HepG2 (cell line): ENCODE results near the gene VCAM1. TPM values are rescaled to one million over a fixed set of nuclear protein-coding genes. Genes with fewer than 3 reads are reported as not detected.

Source experiments
- ATAC-seq: fragments of 200-7000 bp; cut with Tn5 transposase; 3 replicates; pipeline ENCODE4 v1.9.1; 2020; ENCODE audit warnings: mild to moderate bottlenecking, moderate library complexity
- BruUV-seq: library from RNA; stranded (reverse); fragments of 400-500 nt; replicated peaks from 2 replicates; lab custom pipeline; 2021; lab: Mats Ljungman, UMichigan
- CTCF ChIA-PET: fragments of 300-600 bp; formaldehyde crosslinking; extraction: SDS; loops from one replicate; lab custom pipeline; 2021; ENCODE audit warnings: low total read pairs, inconsistent platforms, low intra/inter-chr PET ratio; lab: Yijun Ruan, JAX
- POLR2A ChIA-PET: fragments of 350-600 bp; sonication (Branson Sonifier 250); formaldehyde crosslinking; loops from one replicate; lab custom pipeline; 2020; ENCODE audit warnings: antibody characterized with exemption, inconsistent platforms; lab: Yijun Ruan, JAX
- DNase-seq: peaks from one replicate; pipeline ENCODE4 v3.0.0-alpha.2; 2015; ENCODE audit warnings: low spot score
- FAIRE-seq: peaks from 3 replicates; lab custom pipeline; 2011; peaks lifted over from hg19 to GRCh38; lab: Jason Lieb, UNC
- H2AFZ ChIP-seq: one replicate; pipeline ENCODE4 v1.6.1; 2011; ENCODE audit warnings: low read length, inconsistent platforms
- H3K27ac ChIP-seq: fragments of 300-600 bp; 3 replicates; pipeline ENCODE4 v1.8.0; 2011; ENCODE audit warnings: mixed run types, mild to moderate bottlenecking, mixed read lengths, low read length, inconsistent platforms; ENCODE audit not compliant: insufficient read depth; ENCODE audit errors: extremely low read length
- H3K27me3 ChIP-seq, 2 experiments: fragments of 200-600 bp in 1 of 2; 2 replicates in 1 of 2; 3 replicates in 1 of 2; pipeline versions ENCODE4 v1.6.0 to v1.8.0; 2011; ENCODE audit warnings: low read length in 2 of 2, mild to moderate bottlenecking in 2 of 2, moderate library complexity in 2 of 2, inconsistent platforms in 1 of 2; ENCODE audit not compliant: insufficient read depth in 2 of 2, control insufficient read depth in 1 of 2
- H3K36me3 ChIP-seq, 2 experiments: fragments of 200-600 bp in 1 of 2; replicated peaks in 1 of 2; 2 replicates in 1 of 2; 3 replicates in 1 of 2; pipeline versions ENCODE4 v1.5.1 to v1.8.0; 2011; ENCODE audit warnings: low read length in 2 of 2, inconsistent platforms in 1 of 2; ENCODE audit not compliant: insufficient read depth in 2 of 2, control insufficient read depth in 1 of 2
- H3K4me1 ChIP-seq: 2 replicates; pipeline ENCODE4 v1.5.1; 2012; ENCODE audit warnings: low read length, inconsistent platforms; ENCODE audit not compliant: insufficient read depth
- H3K4me2 ChIP-seq: 2 replicates; pipeline ENCODE4 v1.6.0; 2011; ENCODE audit warnings: low read depth, low read length, inconsistent platforms
- H3K4me3 ChIP-seq, 3 experiments: fragments of 200-600 bp in 1 of 3; sonication (generic), shearing (Covaris generic) in 1 of 3; replicated peaks in 1 of 3; 2 replicates each; pipeline ENCODE4 v1.5.1; 2011 to 2016; ENCODE audit warnings: low read length in 3 of 3, inconsistent platforms in 2 of 3, low read depth in 2 of 3, mild to moderate bottlenecking in 2 of 3, control low read depth in 1 of 3, mixed read lengths in 1 of 3; ENCODE audit not compliant: insufficient read depth in 1 of 3
- H3K79me2 ChIP-seq: one replicate; pipeline ENCODE4 v1.6.1; 2011; ENCODE audit warnings: low read length, inconsistent platforms; ENCODE audit not compliant: insufficient read depth
- H3K9ac ChIP-seq: 2 replicates; pipeline ENCODE4 v1.6.0; 2011; ENCODE audit warnings: mild to moderate bottlenecking, low read depth, low read length, inconsistent platforms; ENCODE audit not compliant: insufficient read depth
- H3K9me3 ChIP-seq: 2 replicates; pipeline ENCODE4 v1.5.1; 2012; ENCODE audit warnings: mild to moderate bottlenecking, low read length
- H4K20me1 ChIP-seq: 2 replicates; pipeline ENCODE4 v1.6.0; 2011; ENCODE audit warnings: inconsistent platforms, mild to moderate bottlenecking, low read length, moderate library complexity; ENCODE audit not compliant: insufficient read depth
- ATF1 ChIP-seq: IDR thresholded peaks from 2 replicates; pipeline ENCODE4 v1.6.1; 2016; ENCODE audit warnings: mild to moderate bottlenecking, control low read depth
- BRD4 ChIP-seq: sonication (generic); formaldehyde crosslinking; IDR thresholded peaks from 2 replicates; pipeline ENCODE4 v1.4.0; 2020; ENCODE audit warnings: missing genetic modification reagents
- CREBL2 ChIP-seq: sonication (generic); formaldehyde crosslinking; IDR thresholded peaks from 2 replicates; pipeline ENCODE4 v1.8.1; 2023; ENCODE audit warnings: missing genetic modification reagents, mild to moderate bottlenecking, borderline replicate concordance
- GLMP ChIP-seq: sonication (generic); formaldehyde crosslinking; IDR thresholded peaks from 2 replicates; pipeline ENCODE4 v1.9.0; 2021; ENCODE audit warnings: missing genetic modification reagents, mild to moderate bottlenecking, borderline replicate concordance
- KAT7 ChIP-seq: IDR thresholded peaks from 2 replicates; pipeline ENCODE4 v1.6.1; 2018; ENCODE audit warnings: borderline replicate concordance, missing compliant biosample characterization
- MNT ChIP-seq: fragments of 450-650 bp; IDR thresholded peaks from 2 replicates; pipeline ENCODE4 v1.6.1; 2016
- PAF1 ChIP-seq: IDR thresholded peaks from 2 replicates; pipeline ENCODE4 v1.6.1; 2016; ENCODE audit warnings: missing genetic modification reagents, missing compliant biosample characterization
- YY1 ChIP-seq: IDR thresholded peaks from 2 replicates; pipeline ENCODE4 v1.6.1; 2011; ENCODE audit warnings: low read length, low read depth, moderate library complexity, mild to moderate bottlenecking; ENCODE audit not compliant: insufficient read depth, insufficient replicate concordance
- ZNF142 ChIP-seq: sonication (generic); formaldehyde crosslinking; IDR thresholded peaks from 2 replicates; pipeline ENCODE4 v1.4.0; 2020; ENCODE audit warnings: missing genetic modification reagents
- ZNF253 ChIP-seq: sonication (generic); formaldehyde crosslinking; IDR thresholded peaks from 2 replicates; pipeline ENCODE4 v1.8.0; 2022; ENCODE audit warnings: mild to moderate bottlenecking, missing genetic modification reagents, borderline replicate concordance
- ZNF263 ChIP-seq: sonication (generic); formaldehyde crosslinking; IDR thresholded peaks from 2 replicates; pipeline ENCODE4 v1.4.0; 2020; ENCODE audit warnings: missing genetic modification reagents
- ZNF670 ChIP-seq: sonication (generic); formaldehyde crosslinking; IDR thresholded peaks from 2 replicates; pipeline ENCODE4 v1.8.0; 2022; ENCODE audit warnings: mild to moderate bottlenecking, missing genetic modification reagents, borderline replicate concordance
- ZNF674 ChIP-seq: sonication (generic); formaldehyde crosslinking; IDR thresholded peaks from 2 replicates; pipeline ENCODE4 v1.5.0; 2020; ENCODE audit warnings: low read depth, mild to moderate bottlenecking, missing genetic modification reagents
- ZNF747 ChIP-seq: sonication (generic); formaldehyde crosslinking; IDR thresholded peaks from 2 replicates; pipeline ENCODE4 v1.8.1; 2023; ENCODE audit warnings: missing genetic modification reagents, mild to moderate bottlenecking, borderline replicate concordance
- ZNF781 ChIP-seq: sonication (generic); formaldehyde crosslinking; IDR thresholded peaks from 2 replicates; pipeline ENCODE4 v1.5.1; 2020; ENCODE audit warnings: borderline replicate concordance, mild to moderate bottlenecking, missing genetic modification reagents; ENCODE audit errors: not compliant biosample characterization
- WGBS: methylation state at CpG from one replicate; pipeline ENCODE4 v1.1.6; 2017; ENCODE audit warnings: low lambda C conversion rate; 5-methylcytosine and 5-hydroxymethylcytosine counted together
- in situ Hi-C: cut with HindIII; loops from 2 replicates; pipeline ENCODE4 v1.10.0; 2017; ENCODE audit warnings: low pct_unique_long_range_greater_than_20kb; ENCODE audit not compliant: extremely low pct_ligation_motif_present
- intact Hi-C: fragments of 100-400 bp; cut with micrococcal nuclease; formaldehyde crosslinking; loops from one replicate; pipeline ENCODE4 v1.10.0; 2022; ENCODE audit not compliant: unreplicated experiment
- polyA plus RNA-seq, 8 experiments: library from polyadenylated mRNA; depleted of rRNA in 3 of 8; stranded (reverse) in 7 of 8; unstranded in 1 of 8; fragments of >200 nt; fragmentation: Illumina TruSeq in 4 of 8; extraction: Trizol in 4 of 8; gene quantifications; 2 replicates each; pipeline versions ENCODE4 v1.2.1 to v1.2.3, GENCODE V29; 2011 to 2016; ENCODE audit warnings: low read depth in 4 of 8, missing spikeins in 1 of 8, mixed read lengths in 1 of 8; ENCODE audit not compliant: insufficient read depth in 1 of 8
- total RNA-seq, 5 experiments: library from RNA; depleted of rRNA; stranded (reverse); fragments of >200 nt; fragmentation: Illumina TruSeq; extraction: Trizol; gene quantifications; 2 replicates each; pipeline ENCODE4 v1.2.3, GENCODE V29; 2016; ENCODE audit warnings: low read depth in 1 of 5

The VCAM1 gene
- total and polyA plus RNA-seq, 2 of the 13 experiments (the other 11 are each of a cell fraction or from before 2014, with no cell fraction given) = not detected

- Histone ChIP-seq H3K4me1 (no peaks in the 10 kb centered on the region), H2AFZ (no peak overlapping the region), H3K36me3 (no peaks in the 10 kb centered on the region), H3K27me3 (no peaks in the 10 kb centered on the region), H3K4me2 (no peak overlapping the region), H3K9me3 (no peaks in the 10 kb centered on the region), H3K27ac (no peak overlapping the region), H3K9ac (no peak overlapping the region), H3K4me3 (no peak overlapping the region), H3K79me2 (no peaks in the 10 kb centered on the region), H4K20me1 (no peaks in the 10 kb centered on the region)
- in situ Hi-C loops (no loop called here), intact Hi-C loops (no loop called here)
- BruUV-seq = no TSS peak
- ChIA-PET CTCF (no interaction called here), POLR2A (no interaction called here)
- ATAC-seq (no peak), DNase-seq (no peak), FAIRE-seq (no peak)
- TF ChIP-seq BRD4 (CRISPR knock-in tag) (no peak), ATF1 (no peak), ZNF670 (no peak), ZNF747 (CRISPR knock-in tag) (no peak), PAF1 (CRISPR knock-in tag) (no peak), CREBL2 (no peak), ZNF253 (CRISPR knock-in tag) (no peak), ZNF781 (no peak), GLMP (CRISPR knock-in tag) (no peak), ZNF674 (no peak), ZNF263 (CRISPR knock-in tag) (no peak), MNT (no peak), KAT7 (CRISPR knock-in tag) (no peak), YY1 (no peak), ZNF142 (CRISPR knock-in tag) (no peak)
- 5% methylated on average over 2 of the region's 2 CpGs for WGBS
Observed at GRCh38 chr1:100683448-100684349, 35.8 kb upstream of the VCAM1 start.
